HG03558 (cell line): ENCODE data around the gene TNRC6C.

Experiments used
- ATAC-seq: cut with Tn5 transposase; IDR thresholded peaks from one replicate; pipeline ENCODE4 v1.9.1; 2021; ENCODE audit warnings: moderate number of reproducible peaks; ENCODE audit not compliant: unreplicated experiment; ENCODE audit errors: extremely low read depth

Gene TNRC6C, protein sequence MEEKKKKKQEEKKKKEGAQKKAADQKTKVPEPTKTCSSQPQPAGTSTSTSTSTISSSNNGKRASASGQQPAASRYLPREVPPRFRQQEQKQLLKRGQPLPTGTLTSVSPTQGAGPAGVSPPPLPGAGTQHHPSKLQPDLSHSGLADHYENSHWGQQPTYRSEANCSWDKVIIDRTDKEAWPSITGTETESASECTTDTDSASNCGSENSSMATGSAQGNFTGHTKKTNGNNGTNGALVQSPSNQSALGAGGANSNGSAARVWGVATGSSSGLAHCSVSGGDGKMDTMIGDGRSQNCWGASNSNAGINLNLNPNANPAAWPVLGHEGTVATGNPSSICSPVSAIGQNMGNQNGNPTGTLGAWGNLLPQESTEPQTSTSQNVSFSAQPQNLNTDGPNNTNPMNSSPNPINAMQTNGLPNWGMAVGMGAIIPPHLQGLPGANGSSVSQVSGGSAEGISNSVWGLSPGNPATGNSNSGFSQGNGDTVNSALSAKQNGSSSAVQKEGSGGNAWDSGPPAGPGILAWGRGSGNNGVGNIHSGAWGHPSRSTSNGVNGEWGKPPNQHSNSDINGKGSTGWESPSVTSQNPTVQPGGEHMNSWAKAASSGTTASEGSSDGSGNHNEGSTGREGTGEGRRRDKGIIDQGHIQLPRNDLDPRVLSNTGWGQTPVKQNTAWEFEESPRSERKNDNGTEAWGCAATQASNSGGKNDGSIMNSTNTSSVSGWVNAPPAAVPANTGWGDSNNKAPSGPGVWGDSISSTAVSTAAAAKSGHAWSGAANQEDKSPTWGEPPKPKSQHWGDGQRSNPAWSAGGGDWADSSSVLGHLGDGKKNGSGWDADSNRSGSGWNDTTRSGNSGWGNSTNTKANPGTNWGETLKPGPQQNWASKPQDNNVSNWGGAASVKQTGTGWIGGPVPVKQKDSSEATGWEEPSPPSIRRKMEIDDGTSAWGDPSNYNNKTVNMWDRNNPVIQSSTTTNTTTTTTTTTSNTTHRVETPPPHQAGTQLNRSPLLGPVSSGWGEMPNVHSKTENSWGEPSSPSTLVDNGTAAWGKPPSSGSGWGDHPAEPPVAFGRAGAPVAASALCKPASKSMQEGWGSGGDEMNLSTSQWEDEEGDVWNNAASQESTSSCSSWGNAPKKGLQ (N-terminal part only)

DNA sequence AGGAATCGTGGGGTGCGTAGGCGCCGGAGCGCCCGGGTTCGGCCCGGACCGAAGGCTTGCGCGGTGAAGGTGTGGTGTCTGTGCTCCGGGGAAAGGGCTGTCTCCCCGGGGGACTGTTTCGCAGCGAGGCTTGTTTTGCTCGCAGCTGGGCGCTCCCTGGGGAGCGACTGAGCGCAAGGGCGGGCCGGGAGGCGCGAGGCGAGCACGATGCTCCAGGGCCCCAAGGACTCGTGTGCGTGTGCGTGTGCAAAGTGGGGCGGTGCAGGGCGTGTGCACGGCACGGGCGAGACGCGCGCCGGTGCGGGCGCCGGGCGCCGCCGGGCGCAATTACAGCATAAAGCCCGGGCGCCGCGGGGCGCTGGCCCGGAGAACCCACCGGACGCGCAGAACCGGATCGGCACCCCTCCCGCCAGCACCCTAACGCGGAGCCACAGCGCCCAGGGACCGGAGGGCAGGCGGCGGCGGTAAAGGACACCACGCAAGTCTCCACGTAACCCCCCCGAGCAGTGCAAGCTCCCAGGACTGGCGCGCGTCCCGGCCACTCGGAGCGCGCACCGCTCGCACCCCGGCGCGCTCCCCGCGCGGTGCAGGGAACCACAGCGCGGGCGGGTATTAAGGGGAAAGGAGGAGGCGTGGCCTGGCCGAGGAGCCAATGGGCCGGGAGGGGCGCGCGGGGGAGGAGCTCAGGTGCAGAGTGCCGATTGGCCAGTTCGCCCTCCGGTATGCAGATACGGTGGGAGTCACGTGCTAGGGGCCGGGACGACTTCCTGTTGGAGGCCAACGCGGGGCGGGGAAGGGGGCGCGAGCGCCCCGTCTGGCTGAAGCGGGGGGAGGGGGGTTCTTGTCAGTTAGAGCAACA, at the start of gene TNRC6C:
TSS of gene TNRC6C (plus strand) at position 847 of the 859 bp plus-strand sequence. CDS start 45,504 bp downstream, outside the sequence.
- ATAC-seq, result no peak

DNA sequence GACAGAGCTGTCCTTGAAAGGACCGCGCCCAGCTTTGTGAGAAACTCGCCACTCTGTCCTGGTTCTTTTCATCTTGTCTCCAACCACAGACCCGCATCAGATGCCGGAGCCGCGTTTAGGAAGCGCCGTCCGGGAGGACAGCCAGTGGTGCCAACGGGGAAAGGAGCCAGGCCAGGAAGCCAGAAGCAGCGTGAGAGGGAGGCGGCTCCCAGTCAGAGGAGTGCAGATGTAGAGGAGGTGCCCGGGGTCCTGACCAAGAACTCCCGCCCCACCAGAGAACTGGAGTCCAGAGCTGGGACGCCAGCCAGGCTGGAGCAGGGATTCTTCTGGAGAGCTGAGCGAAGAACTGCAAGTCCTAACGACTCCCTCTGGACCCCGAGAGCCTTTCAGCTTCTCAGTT, 49.3 kb upstream of the TNRC6C start:
- ATAC-seq, result no peak

DNA sequence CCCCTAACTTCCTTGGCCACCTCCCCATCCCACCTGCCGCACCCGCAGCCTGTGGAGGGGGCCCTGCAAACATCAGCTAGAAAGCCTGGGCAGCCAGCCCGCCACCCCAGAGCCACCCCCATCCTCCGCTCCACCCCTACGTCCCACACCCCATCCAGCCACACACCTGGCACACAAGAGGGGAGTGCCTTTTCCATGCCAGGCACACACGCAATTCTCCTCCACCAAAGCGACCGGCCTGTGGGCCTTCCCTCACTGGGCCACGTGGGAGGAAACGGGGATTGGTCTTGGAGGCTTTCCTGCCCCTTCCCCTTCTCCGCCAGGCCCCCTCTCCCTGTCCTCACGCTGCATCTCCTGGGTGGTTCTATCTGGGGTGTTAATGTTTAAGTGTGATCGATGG, 48.7 kb upstream of the TNRC6C start:
- no peak for ATAC-seq

DNA sequence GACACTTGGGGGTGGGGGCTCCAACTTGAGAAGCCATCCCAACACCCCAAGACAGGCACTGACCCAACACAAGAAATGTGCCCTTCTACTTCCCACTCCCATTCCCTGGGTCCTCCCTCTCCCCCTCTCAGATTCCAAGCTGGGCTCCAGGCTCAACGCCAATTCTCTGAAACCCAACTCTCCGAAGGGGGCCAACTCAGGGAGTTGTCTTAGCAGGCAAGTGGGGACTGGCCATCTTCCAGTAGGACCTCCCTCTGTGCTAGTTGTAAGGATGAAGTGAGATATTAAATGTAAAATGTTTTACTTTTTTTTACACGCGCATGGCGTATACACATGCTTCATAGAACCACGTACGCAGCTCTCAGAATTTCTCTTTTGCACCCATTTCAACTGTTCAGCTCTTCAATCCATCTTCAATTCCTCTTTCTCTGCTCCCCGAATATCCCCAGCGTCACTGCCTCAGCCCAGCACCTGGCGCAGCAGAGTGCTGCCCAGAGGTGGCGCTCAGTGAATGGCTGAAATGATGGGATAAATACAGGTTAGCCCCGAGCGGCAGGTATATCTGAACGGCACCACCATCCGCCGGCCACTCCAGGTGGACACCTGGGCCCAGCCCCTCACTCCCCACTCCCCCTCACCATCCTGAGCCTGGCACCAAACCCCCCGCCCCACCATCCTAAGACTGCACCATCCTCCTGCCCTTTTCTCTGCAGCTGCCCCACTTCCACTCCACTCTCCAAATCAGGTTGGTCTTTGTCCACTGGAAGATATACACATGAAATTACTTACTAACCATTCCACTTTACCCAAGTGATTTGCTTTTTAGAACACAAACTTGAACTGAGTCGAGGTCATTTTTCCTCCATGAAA, 43.9 kb upstream of the TNRC6C start:
- no peak for ATAC-seq

DNA sequence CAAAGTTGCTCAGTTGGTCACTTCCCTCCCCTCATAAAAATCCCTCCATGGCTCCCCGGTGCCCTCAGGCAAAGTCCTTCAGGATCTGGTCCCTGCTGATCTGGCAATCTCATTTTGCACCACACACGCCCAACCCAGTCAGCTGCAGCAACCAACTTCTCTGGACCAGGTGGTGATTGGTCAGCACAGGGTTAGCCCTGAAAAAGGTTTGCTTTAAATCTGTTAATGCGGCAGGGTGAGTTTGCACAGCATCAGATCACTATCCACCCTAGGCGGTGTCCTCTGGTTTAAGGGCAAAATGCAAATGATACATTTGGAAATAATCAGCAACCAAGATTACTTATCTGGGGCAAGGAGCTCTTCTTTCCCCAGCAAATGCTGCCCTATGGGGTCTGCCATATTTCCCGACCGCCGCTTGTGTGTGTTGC, 42.9 kb upstream of the TNRC6C start:
- no peak for ATAC-seq

DNA sequence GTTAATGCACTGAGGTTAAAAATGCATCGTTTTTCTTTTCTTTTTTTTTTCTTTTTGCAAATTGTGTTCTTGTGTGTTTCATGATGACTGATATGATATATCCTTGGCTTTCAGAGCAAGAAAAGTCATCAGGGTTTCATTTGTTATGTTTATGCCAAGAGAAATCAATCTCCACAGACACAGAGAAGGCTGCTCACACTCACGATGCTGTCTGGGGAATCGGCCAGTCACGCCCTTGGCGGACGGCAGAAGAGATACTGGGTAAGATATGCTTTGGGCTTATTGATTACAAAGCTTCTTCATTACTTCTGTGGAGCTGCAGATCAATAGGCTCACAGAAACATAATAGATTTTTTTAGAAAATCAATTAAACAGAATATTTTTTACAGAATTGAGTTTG, 42.2 kb upstream of the TNRC6C start:
- no peak for ATAC-seq

DNA sequence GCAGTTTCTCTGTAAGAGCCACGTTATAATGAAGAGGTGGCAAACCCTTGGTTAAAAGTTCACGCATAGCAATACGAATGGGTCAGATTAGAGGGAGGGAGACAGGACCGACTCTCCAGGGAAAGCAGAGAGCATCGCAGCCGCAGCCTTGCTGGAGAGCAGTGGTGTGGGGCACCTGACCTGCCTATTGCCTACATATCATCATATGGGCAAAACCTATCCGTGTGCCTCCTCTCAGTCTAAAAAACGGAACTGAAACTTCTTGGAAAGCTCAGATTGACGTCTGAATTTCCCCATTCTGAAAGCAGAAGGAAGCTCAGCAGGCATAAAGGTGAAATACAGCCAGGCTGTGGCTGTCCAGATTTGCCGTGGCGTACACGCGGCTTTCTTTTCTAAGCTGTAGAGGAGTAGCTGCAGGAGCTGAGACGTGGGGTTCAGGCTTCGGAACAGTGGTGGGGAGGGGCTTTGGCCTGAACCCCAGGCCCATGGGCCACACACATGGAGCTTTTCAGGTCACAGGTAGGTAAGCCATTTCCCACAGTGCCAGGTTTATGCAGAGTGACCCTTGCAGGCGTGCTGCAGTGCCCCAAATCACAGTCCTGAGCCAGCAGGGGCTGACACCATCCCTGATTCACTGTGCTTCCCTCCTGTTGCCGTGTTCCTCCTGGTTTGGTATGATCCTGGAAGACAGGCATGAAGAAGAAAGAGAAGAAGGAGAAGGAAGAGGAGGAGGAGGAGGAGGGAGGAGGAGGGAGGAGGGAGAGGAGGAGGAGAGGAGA, 41.6 kb upstream of the TNRC6C start:
- ATAC-seq, result no peak

DNA sequence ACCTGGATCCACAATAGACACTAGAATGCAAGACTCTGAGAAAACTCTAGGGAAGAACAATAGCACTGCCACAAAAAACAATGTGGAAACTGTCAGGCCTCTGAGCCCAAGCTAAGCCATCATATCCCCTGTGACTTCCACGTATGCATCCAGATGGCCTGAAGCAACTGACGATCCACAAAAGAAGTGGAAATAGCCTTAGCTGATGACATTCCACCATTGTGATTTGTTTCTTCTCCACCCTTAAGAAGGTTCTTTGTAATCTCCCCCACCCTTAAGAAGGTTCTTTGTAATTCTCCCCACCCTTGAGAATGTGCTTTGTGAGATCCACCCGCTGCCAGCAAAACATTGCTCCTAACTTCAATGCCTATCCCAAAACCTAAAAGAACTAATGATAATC, 39.2 kb upstream of the TNRC6C start:
- no peak for ATAC-seq

DNA sequence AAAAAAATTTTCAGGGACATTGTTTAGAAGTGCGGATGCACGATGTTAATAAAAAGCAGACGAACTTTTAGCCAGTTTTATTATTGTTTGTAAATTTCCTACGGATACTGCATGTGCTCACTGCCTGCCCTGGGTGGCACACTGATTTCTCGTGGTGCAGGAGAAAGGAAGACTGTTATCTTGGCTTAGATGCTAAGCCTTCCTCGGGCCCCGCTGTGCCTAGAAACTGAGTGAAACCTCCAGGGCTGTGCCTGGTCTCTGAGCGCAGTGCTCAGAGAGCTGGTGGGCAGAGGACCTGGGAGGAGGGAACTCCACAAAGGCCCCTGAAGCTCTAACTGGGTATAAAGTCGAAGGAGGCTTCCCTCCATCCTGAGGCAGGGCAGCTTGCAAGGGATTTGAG, 35.4 kb upstream of the TNRC6C start:
- ATAC-seq, result no peak

DNA sequence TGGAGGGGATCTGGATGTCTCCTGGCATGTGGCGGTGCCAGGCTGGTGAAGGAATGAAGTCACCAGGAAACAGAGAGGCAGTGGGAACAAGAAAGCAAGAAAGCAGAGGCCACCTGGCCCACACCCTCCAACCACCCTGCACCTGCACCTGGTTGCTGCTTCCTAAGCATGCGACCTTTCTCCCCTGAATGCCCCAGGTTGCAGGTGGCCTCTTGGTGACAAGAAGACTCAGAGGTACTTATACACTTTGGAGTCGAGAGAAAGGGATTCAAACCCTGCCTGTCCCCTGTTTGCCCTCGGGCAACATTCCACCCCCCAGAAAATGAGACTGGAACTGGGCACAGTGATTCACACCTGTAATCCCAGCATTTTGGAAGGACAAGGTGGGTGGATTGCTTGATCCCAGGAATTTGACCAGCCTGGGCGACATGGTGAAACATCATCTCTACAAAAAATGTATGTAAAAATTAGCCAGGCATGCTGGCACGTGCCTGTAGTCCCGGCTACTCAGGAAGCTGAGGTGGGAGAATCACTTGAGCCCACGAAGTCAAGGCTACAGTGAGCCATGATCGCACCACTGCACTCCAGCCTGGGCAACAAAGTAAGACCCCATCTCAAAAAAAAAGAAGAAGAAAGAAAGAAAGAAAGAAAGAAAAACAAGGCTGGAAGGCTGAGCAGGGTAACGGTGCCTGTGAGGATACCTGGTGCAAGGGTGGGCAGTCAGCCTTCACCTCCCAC, 34.6 kb upstream of the TNRC6C start:
- no peak for ATAC-seq

DNA sequence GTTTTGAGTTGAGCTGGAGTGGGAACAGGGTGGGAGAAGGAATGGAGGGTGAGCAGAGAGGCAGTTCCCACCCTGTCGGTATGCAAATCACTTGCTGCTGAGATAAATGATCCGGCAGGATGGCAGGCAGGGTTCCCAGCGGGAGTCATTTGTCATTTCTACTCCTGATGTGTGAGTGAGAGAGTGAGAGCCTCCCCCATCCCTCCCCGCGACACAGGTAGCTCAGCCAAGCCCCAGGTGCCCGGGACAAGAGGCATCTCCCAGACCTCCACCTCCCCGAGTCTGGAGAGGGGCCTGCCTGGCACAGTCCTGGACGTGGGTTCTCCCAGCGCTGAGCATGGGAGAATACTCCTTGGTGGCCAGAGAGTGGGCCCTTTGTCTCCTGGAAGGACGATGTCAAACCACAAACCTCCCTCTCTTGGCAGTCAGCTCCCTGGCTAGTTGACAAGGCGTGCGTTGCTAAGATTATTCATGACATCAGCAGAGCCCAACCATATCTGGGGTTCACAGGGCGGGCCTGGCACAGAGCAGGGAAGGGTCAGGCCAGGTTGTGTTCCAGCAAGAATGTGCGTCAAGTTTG, 33.7 kb upstream of the TNRC6C start:
- ATAC-seq, result no peak

DNA sequence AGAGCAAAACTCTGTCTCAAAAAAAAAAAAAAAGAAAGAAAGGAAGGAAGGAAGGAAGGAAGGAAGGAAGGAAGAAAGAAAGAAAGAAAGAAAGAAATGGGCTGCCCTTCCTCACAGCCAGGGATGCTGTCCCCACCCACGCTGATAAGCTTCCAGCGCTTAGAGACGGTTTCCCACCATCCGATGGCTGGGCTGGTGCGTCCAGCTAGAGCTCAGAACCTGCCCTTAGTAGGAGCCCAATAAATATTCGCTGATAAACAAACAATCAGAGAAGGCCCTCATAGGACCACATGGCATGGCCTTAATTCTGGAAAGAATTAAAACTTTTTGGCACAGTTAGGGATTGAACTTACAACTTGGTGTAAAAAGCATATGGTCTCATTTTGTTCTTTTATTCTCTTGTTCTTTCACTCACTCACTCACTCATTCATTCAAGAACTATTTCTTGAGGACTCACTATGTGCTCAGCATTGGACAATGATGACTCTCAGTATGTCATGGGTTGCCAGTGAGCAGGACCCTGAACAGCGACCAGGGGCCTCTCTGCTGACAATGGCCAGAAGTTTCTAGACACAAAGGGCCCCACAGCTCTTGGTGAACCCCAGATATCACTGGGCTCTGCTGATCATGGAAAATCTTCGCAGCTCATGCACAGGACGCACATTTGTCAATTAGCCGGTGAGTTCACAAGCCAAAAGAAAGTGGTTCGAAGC, 32.5 kb upstream of the TNRC6C start:
- no peak for ATAC-seq

DNA sequence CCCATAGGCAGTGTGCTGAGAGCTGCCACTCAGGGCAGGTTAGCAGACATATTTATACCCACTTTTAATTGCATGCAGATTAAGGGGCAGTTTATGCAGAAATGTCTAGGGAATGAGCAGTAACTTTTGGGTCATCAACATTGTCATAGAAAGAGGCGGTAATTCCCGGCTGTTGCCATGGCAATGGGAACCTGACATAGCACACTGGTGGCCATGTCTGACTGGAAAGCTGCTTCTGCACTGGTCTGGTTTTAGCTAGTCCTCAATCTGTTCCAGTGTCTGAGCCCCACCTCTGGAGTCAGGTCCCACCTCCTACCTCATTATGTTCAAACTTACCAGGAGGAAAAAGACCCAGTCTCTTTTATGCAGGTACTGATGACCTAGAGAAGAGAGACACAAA, 31.5 kb upstream of the TNRC6C start:
- ATAC-seq, result no peak

DNA sequence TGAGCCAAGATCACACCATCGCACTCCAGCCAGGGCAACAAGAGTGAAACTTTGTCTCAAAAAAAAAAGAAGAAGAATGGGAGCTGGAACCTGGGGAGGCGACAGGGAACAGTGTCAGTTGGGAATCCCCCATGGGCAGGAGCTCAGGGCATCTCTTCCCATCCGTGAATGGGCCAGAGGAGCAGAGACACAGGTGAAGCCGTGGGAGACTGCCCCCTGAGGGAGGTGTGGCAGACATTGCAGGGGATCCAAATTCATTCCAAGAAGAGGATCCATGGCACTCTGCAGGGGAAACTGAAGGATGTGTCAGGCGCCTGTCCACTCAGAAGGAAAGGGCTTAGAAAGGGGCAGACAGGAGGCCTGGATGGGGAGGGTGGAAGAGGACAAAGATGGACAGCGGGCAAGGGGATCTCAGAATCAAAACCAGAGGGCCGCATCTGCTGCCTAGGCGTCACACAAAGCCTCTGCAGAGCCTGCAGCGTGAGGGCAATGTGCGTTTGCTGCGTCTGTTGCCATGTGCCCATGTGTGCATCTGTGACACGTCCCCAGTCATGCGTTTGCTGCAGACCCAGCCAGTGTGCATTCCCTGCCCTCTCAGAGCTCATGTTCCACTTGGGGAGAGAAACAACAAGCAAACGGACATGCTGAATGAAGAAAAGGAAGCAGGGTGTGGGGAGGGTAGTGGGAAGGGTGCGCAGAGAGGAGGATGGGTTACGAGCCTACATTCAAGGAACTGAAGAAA, 30.6 kb upstream of the TNRC6C start:
- ATAC-seq, result no peak

DNA sequence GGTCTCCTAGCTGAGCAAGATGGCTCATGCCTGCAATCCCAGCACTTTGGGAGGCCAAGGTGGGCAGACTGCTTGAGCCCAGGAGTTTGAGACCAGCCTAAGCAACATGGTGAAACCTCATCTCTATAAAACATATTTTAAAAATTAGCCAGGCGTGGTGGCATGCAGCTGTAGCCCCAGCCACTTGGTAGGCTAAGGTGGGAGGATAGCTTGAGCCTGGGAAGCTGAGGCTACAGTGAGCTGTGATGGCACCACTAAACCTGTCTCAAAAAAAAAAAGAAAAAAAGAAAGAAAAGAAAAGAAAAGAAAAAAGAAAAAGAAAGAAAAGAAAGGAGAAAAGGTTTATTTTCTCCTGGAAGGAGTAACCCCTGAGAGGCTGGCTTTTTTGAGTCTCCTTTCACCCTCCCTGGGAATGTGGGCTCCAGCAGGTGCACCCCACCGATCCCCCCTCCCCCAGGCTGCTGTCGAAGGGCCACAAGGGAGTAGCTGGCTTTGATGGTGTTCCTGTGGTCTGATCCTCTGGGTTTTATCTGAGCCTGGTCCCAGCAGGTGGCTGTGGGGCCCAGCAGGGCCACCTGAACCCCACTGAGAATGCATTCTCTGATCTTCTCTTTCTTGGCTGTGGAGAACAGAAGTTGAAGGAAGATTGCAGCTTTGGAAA, 29.9 kb upstream of the TNRC6C start:
- no peak for ATAC-seq
